ENCODE results near the gene GALK1.
"Not testable (repeated sequence)": the region's sequence is repeated elsewhere in the genome, so short reads cannot be mapped to it uniquely, and the experiment has no call there.

Gene GALK1

DNA sequence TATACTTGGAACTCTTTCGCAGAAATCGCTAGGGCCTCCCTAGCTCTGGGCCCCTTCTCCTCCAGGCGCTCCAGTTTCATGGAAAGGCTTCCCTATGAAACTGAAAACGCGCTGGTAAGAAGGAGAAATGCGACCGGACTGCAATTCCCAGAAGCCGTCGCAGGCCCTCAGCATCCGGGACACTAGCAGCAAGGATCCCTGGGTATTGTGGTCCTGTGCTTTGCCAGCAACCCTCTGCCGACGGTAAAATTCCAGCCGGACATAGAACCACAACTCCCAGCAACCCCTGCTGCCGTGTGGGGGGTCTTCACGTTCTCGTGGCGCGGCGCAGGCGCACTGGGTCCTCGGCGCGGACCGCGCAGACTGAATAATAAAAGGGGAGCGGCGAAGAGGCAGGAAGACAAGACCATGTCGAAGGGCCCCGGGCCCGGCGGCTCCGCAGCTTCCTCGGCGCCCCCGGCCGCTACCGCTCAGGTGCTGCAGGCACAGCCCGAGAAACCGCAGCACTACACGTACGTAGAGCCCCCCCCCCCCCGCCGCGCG, 19.6 kb upstream of the GALK1 start, which contains the start of gene UNK:
Gene UNK, plus strand, starts transcription at position 334 of the 543 bp plus-strand sequence. Its CDS starts 75 bp downstream, at position 409.
- peak; percentile 92 to 95 for DNase-seq (ENCODE audit: low read depth in 2 of 2)

GRCh38 chr17:75783803-75784472, 18.9 kb upstream of the GALK1 start:
- no peak for DNase-seq (ENCODE audit: low read depth in 2 of 2)

DNA sequence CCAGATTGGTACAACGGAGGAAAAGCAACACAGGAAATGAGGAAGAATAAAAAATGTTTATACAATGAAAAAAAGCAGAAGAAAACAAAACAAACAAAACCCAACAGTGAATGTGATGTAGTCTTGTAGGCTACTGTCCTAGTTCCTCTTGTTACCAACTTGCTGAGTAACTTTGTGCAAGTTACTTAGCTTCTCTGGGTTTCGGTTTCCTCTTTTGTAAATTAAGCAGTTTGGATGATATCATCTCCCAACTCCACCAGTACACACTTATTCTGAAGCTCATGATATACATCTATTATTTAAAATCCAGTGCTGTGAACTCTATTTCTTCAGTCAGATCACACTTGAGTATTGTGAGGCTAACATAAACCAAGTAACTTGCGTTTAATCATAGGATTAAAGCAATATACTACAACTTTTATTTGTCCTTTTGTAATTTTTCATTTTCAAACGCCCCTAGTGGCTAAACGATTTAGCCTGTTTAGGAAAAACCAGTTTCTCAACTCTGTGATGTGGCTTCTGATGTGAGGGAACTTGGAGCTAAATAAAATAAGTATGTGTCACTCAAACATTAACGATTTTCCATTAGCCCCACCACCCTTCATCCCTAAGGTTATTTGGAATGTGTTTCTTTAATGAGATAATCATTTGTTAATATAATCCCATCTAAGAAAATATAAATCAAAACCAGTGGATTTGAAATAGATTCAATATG, 18.2 kb upstream of the GALK1 start:
- no peak for DNase-seq (ENCODE audit: low read depth in 2 of 2)

- no peak for DNase-seq (ENCODE audit: low read depth in 2 of 2)
Observed at GRCh38 chr17:75779987-75780889, 15.2 kb upstream of the GALK1 start.

DNA sequence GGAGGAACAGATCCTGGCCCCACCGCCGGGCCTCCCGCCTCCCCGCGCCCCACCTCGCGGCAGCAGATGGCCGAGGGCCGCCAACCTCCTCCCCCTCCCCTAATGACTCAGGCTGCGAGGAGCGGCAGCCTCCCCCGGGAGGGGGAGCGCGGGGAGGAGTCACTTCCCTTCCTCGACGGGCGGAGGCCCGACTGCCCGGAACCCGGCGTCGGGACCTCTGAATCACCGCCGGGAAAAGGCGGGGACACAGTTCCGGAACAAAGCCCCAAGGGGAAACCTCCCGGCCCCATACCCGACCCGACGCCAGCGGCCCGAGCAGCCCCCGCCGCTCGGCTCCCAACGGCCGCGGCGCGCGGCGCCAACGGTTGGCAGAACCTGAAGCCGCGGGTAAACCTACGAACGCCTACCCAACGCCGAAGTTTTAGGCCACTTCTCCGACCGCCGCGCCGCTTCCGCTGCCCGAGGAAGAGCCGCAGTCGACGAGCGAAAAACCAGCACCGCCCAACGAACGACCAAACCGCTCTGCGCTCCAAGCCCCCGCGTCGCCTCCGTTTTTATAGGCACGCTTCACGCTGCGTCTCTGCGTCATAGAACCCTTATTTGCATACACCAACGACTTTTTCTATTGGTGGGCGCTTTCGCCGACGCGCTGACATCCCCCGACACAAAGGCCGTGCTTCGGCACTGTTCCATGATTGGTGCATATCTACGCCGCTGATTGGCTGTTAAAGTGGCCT, 14.4 kb upstream of the GALK1 start:
- DNase-seq (ENCODE audit: low read depth in 2 of 2), result peak; percentile 88 to 92

- no peak for DNase-seq (ENCODE audit: low read depth in 2 of 2)
Observed at GRCh38 chr17:75778861-75779249, 13.9 kb upstream of the GALK1 start.

DNA sequence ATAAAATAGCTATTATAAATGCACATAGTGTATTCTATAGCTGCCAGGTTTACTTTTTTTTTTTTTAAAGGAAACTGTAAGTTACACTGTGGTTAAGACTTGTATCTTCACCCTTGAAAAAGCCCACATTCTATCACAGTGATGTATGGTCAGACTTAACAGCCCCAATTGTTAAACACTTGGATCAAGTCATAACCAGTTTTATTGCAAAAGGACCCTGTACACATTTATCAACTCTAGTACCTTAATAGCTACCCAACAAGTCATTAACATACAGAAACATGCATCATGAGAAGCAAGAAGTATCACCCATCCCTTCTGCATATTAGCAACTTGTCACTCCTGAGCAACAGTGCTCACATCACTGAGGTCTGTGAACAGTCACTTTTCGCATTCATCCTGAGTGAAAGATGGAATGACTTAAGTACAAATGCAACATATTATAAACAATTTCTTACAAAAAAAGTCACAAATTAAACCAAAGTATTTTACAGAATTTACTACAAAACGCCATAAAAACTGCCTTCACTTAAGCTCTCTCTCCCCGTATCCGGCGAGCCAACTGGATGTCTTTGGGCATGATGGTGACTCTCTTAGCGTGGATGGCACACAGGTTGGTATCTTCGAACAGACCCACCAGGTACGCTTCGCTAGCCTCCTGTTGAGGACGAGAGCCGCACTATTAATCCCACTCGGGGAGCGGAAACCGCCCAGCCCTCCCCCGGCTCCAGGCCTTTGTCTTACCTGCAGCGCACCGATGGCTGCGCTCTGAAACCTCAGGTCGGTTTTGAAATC, 13.3 kb upstream of the GALK1 start:
- not testable (repeated sequence) for DNase-seq (ENCODE audit: low read depth in 2 of 2)

DNA sequence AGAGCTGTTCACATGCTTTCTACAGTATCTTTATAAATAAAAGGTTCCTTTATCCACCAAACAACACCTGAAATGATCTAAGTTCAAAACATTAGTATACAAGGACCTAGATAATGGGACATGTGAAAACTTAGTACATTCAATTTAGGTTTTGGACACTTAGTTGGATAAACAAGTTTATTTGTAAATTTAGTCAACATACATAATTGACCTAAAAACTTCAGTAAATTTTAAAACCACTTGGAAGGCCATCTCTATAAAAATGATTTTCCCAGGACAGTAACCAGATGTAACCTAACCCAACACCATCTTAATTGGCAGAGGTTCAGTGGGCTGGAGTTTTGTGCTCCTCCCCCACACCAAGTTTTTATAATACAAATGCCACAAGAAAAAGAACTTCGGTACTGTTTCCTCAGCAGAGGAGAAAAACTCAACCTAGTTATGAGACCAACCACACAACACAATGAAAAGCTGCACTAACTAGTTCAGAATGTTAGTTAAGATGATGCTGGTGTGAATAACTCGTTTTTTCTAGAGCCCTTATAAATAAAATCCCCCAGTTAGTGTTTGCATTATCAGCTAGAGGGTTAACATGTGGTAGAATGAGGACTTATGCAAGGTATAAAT, 12.4 kb upstream of the GALK1 start:
- DNase-seq (ENCODE audit: low read depth in 2 of 2), result no peak

GRCh38 chr17:75776386-75777295, 11.6 kb upstream of the GALK1 start:
- no peak for DNase-seq (ENCODE audit: low read depth in 2 of 2)

- DNase-seq (ENCODE audit: low read depth in 2 of 2), result no peak
Observed at GRCh38 chr17:75774991-75775668, 10.1 kb upstream of the GALK1 start.

GRCh38 chr17:75774471-75774990, 9.5 kb upstream of the GALK1 start:
- no peak for DNase-seq (ENCODE audit: low read depth in 2 of 2)

DNA sequence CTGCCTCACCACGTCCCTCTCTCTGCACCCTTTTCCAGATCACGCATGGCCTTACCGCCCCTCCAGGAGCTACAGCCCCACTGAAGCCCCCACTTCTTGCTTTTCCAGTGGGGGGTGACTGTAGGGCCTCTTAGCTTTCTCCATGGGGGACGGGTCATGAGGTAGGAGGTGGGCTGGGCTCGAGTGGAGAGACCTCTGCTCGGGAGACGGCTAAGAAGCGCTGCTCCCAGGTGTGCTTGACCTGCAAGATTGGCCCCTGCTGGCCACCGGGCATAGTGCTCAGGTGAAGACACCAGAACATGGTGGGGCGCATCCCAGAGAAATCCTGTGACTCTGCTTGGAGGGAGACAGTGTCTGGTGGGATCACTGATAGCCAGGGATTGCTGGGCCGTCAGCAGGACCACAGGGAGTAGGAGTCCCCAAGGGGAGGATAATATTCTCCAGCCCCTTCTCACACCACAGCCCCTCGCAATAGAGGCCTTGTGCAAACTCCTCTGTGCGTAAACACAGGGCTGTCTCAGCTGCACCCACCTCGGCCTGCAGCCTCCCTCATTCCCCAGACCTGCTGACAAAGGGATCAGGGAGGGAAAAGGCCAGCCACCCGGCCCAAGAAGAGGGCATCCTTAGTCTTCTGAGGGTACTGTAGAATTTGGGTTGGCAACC, 8.9 kb upstream of the GALK1 start:
- no peak for DNase-seq (ENCODE audit: low read depth in 2 of 2)

DNA sequence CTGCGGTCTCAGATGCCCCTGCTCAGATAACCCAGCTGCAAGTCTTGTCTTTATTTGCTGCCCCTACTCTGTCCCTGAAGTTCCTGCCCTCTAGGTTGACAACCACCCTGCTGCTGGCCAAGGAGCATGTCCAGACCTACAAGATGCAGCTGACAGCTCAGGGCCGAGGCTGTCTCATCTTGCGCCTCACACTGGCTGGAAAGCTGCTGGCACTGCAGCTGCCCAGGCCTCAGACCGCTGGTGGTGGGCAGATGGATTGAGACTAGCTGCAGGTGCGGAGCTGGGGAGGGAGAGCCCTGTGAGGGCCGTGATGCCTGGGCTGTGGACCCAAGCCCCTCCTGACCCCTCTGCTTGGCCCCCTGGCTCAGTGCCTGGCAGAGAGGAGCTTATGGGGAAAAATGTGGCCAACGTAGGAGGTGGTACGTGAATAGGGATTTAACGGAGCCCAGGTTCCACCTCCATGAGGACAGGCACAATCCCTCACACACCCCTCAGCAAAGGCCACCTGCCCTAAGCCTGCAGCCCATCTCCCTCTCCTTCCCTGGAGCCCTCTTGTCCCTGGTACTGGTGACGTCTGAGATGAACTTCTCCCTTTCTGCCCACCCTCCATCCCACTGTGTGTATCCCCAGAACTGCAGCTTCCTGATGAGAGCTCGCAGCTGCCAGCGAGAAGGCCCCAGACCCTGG, 8.3 kb upstream of the GALK1 start:
- no peak for DNase-seq (ENCODE audit: low read depth in 2 of 2)

- no peak for DNase-seq (ENCODE audit: low read depth in 2 of 2)
Observed at GRCh38 chr17:75771334-75772281, 6.6 kb upstream of the GALK1 start.

- no peak for DNase-seq (ENCODE audit: low read depth in 2 of 2)
Observed at GRCh38 chr17:75769536-75769935, 4.5 kb upstream of the GALK1 start.

- DNase-seq (ENCODE audit: low read depth in 2 of 2), result no peak
Observed at GRCh38 chr17:75767881-75768280, 2.9 kb upstream of the GALK1 start.
